Parathyroid adenoma (tissue), 2 donors: Measurements from ENCODE around the gene CRYAA.

Experiments used
- H2AFZ ChIP-seq: fragments of 300-600 bp; sonication (generic); one replicate; pipeline ENCODE4 v1.7.0; 2017; ENCODE audit warnings: antibody characterized with exemption, mild to moderate bottlenecking
- H3K27ac ChIP-seq: fragments of 300-600 bp; sonication (generic); one replicate; pipeline ENCODE4 v1.7.0; 2017
- H3K27me3 ChIP-seq: fragments of 300-600 bp; sonication (generic); one replicate; pipeline ENCODE4 v1.7.0; 2017; ENCODE audit warnings: low read length; ENCODE audit not compliant: control insufficient read depth, insufficient read depth
- H3K36me3 ChIP-seq: fragments of 300-600 bp; sonication (generic); one replicate; pipeline ENCODE4 v1.7.0; 2017; ENCODE audit warnings: low read length; ENCODE audit not compliant: control insufficient read depth, insufficient read depth
- H3K4me1 ChIP-seq: fragments of 300-600 bp; sonication (generic); one replicate; pipeline ENCODE4 v1.7.0; 2017; ENCODE audit warnings: control low read depth
- H3K4me2 ChIP-seq: fragments of 300-600 bp; sonication (generic); one replicate; pipeline ENCODE4 v1.7.0; 2017; ENCODE audit warnings: low read length
- H3K4me3 ChIP-seq: fragments of 300-600 bp; sonication (generic); one replicate; pipeline ENCODE4 v1.7.0; 2017; ENCODE audit warnings: low read depth, low read length
- H3K79me2 ChIP-seq: fragments of 300-600 bp; sonication (generic); one replicate; pipeline ENCODE4 v1.7.0; 2017; ENCODE audit warnings: control low read depth
- H3K9ac ChIP-seq: fragments of 300-600 bp; sonication (generic); one replicate; pipeline ENCODE4 v1.7.0; 2017; ENCODE audit warnings: mild to moderate bottlenecking
- H3K9me3 ChIP-seq: fragments of 300-600 bp; sonication (generic); one replicate; pipeline ENCODE4 v1.7.0; 2017; ENCODE audit warnings: low read length; ENCODE audit not compliant: control insufficient read depth
- TF ChIP-seq, protein P1 (sequence below): fragments of 300-600 bp; sonication (generic); IDR thresholded peaks from one replicate; pipeline ENCODE4 v1.7.0; 2017; ENCODE audit warnings: antibody characterized with exemption, mild to moderate bottlenecking
- donor health status: primary hyperparathyroidism.

CRYAA gene

GRCh38 chr21:43211072-43211759, 42.4 kb downstream of the CRYAA start:
- no peaks in the 10 kb centered on the region for H3K4me1 ChIP-seq
- no peaks in the 10 kb centered on the region for H3K9me3 ChIP-seq
- H3K27me3 ChIP-seq: no peaks in the 10 kb centered on the region
- H3K79me2 ChIP-seq: no peaks in the 10 kb centered on the region
- no peak overlapping the region for H3K4me3 ChIP-seq
- TF ChIP-seq, protein P1, sequence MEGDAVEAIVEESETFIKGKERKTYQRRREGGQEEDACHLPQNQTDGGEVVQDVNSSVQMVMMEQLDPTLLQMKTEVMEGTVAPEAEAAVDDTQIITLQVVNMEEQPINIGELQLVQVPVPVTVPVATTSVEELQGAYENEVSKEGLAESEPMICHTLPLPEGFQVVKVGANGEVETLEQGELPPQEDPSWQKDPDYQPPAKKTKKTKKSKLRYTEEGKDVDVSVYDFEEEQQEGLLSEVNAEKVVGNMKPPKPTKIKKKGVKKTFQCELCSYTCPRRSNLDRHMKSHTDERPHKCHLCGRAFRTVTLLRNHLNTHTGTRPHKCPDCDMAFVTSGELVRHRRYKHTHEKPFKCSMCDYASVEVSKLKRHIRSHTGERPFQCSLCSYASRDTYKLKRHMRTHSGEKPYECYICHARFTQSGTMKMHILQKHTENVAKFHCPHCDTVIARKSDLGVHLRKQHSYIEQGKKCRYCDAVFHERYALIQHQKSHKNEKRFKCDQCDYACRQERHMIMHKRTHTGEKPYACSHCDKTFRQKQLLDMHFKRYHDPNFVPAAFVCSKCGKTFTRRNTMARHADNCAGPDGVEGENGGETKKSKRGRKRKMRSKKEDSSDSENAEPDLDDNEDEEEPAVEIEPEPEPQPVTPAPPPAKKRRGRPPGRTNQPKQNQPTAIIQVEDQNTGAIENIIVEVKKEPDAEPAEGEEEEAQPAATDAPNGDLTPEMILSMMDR: peak; percentile 37
- H3K9ac ChIP-seq: no peak overlapping the region
- no peaks in the 10 kb centered on the region for H3K36me3 ChIP-seq
- H3K27ac ChIP-seq: no peak overlapping the region
- H3K4me2 ChIP-seq: no peak overlapping the region
- peak overlapping the region; percentile 42 for H2AFZ ChIP-seq

DNA sequence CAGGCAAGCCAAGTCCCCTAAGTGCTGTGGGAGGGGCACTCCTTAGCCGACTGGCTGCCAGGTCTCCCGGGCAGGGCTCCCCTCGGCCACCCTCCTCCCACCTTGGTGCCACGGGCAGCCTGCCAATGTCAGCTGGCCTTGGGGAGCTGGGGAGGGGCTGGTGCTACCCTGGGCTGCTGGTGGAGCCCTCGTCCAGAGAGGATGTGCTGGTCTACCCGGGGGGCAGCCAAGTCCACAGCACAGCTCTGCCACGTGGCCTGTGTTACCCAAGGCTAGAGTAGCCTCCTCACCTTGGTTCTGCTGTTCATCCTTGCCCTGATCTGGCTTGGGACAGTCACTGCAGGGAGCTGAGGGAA, 42.9 kb downstream of the CRYAA start:
- no peak overlapping the region for H3K9ac ChIP-seq

More for the DNA sequence above, 42.9 kb downstream of the CRYAA start:
- Histone ChIP-seq H2AFZ (no peak overlapping the region), H3K4me1 (no peaks in the 10 kb centered on the region), H3K4me3 (no peak overlapping the region), H3K79me2 (no peaks in the 10 kb centered on the region), H3K27me3 (no peaks in the 10 kb centered on the region), H3K27ac (no peak overlapping the region), H3K4me2 (no peak overlapping the region), H3K36me3 (no peaks in the 10 kb centered on the region), H3K9me3 (no peaks in the 10 kb centered on the region)
- TF ChIP-seq, protein P1: no peak
